ENCODE measurements around the gene SLC16A9.

DNA sequence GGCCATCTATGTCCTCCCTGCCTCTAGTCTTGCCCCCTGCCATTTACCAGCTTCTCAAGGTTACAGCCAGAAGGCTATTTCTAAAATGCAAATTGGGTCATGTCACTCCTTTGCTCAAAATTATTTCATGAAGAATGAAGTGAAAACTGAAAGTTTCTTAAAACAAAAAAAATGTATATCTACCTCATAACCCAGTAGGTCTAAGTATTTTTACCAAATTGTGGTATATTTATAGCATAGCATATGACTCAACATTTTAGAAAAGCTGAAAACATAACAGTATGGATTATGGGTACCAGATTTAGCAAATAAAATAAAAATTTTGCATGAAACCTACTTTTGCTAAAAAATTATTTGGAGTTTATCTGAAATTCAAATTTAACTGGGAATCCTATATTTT lies 78.4 kb downstream of the SLC16A9 start:
- TF ChIP-seq, protein P1, sequence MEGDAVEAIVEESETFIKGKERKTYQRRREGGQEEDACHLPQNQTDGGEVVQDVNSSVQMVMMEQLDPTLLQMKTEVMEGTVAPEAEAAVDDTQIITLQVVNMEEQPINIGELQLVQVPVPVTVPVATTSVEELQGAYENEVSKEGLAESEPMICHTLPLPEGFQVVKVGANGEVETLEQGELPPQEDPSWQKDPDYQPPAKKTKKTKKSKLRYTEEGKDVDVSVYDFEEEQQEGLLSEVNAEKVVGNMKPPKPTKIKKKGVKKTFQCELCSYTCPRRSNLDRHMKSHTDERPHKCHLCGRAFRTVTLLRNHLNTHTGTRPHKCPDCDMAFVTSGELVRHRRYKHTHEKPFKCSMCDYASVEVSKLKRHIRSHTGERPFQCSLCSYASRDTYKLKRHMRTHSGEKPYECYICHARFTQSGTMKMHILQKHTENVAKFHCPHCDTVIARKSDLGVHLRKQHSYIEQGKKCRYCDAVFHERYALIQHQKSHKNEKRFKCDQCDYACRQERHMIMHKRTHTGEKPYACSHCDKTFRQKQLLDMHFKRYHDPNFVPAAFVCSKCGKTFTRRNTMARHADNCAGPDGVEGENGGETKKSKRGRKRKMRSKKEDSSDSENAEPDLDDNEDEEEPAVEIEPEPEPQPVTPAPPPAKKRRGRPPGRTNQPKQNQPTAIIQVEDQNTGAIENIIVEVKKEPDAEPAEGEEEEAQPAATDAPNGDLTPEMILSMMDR (IDR thresholded peaks at IDR 0.05) = no peak
- no peak for TF ChIP-seq POLR2A (IDR thresholded peaks at IDR 0.05)
